ENCODE results near the gene LIX1L.

Gene LIX1L

GRCh38 chr1:145997718-145998023 is 39.9 kb upstream of the LIX1L start:
- Histone ChIP-seq H3F3A (ENCODE audit: low read depth) (0 out of 2 replicates have a peak, but pooled peaks cover 8% of the 10 kb centered on the region), H3K4me2 (ENCODE audit: low read depth, low read length, poor library complexity, severe bottlenecking) (peak overlapping the region; percentile 91), H3K27me3 (ENCODE audit: insufficient read depth, low read length, poor library complexity, severe bottlenecking) (peaks cover 9% of the 10 kb centered on the region), H3K4me1 (ENCODE audit: insufficient read depth, low read length, poor library complexity, severe bottlenecking) (peaks cover 34% of the 10 kb centered on the region), H2AFZ (ENCODE audit: low read length) (no peak overlapping the region), H3K79me2 (ENCODE audit: insufficient read depth, low read length) (peaks cover 43% of the 10 kb centered on the region), H3K9ac (ENCODE audit: low read depth, low read length, poor library complexity, severe bottlenecking) (peak overlapping the region; percentile 100), H3K9me3 (ENCODE audit: insufficient read depth, low read depth, low read length) (no peaks in the 10 kb centered on the region), H4K20me1 (ENCODE audit: insufficient read depth, low read length, poor library complexity, severe bottlenecking) (peaks cover 35% of the 10 kb centered on the region), H3K36me3 (ENCODE audit: insufficient read depth, low read length) (peaks cover 27% of the 10 kb centered on the region; the same call in 1 of the 2 replicates), H3K4me3 (ENCODE audit: low read length, poor library complexity, severe bottlenecking) (peak overlapping the region; percentile 98), H3K9me2 (replicated peaks; ENCODE audit: low read depth, low read length) (no peaks in the 10 kb centered on the region)
- TF ChIP-seq, protein P1, sequence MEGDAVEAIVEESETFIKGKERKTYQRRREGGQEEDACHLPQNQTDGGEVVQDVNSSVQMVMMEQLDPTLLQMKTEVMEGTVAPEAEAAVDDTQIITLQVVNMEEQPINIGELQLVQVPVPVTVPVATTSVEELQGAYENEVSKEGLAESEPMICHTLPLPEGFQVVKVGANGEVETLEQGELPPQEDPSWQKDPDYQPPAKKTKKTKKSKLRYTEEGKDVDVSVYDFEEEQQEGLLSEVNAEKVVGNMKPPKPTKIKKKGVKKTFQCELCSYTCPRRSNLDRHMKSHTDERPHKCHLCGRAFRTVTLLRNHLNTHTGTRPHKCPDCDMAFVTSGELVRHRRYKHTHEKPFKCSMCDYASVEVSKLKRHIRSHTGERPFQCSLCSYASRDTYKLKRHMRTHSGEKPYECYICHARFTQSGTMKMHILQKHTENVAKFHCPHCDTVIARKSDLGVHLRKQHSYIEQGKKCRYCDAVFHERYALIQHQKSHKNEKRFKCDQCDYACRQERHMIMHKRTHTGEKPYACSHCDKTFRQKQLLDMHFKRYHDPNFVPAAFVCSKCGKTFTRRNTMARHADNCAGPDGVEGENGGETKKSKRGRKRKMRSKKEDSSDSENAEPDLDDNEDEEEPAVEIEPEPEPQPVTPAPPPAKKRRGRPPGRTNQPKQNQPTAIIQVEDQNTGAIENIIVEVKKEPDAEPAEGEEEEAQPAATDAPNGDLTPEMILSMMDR (conservative IDR thresholded peaks at IDR 0.05; ENCODE audit: low read length), result 0 out of 2 replicates have a peak, but pooled peaks have one; percentile 8
- no peak for TF ChIP-seq EZH2phosphoT487 (IDR thresholded peaks at IDR 0.05; ENCODE audit: borderline replicate concordance)

DNA sequence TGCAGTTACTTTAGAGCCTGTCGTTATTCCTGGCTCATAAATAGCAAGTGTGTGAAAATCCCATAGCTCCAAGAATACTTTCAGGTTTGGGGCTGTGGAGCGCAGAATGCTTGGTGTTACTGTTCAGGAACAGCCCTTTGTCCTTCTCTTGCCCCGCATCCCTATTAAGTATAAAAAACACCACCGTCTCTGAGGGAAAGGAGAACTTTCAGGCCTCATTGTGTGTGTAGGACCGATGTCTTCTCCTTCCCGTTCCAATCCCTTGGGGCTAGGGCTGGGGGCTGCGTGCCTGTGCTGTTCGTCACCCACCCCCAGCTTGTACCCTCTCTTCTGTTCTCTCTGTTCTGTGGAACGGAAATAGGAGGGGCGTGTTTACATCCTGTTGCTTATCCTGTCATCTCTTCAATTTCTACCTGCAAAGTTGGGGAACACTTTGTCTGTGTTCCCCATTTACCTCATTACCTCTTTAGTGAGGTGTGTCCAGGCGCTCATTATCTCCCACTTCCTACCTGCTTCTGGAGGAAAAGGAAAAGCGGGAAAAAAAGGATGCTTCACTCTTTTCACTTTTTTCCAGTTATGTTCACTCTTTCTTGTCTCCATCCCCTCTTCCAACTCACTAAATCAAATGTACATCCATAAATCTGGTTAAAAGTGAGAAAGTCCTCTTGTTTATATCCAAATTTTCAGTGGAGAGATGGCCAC is 39.4 kb upstream of the LIX1L start:
- H3K9me2 ChIP-seq (replicated peaks; ENCODE audit: low read depth, low read length), result no peaks in the 10 kb centered on the region
- H3K27me3 ChIP-seq (ENCODE audit: insufficient read depth, low read length, poor library complexity, severe bottlenecking), result peaks cover 9% of the 10 kb centered on the region
- peaks cover 29% of the 10 kb centered on the region; the same call in 1 of the 2 replicates for H3K36me3 ChIP-seq (ENCODE audit: insufficient read depth, low read length)
- peak overlapping the region; percentile 98 for H3K4me3 ChIP-seq (ENCODE audit: low read length, poor library complexity, severe bottlenecking)
- H3F3A ChIP-seq (ENCODE audit: low read depth), result peaks cover 12% of the 10 kb centered on the region; the same call in 1 of the 2 replicates
- H2AFZ ChIP-seq (ENCODE audit: low read length), result no peak overlapping the region
- H3K79me2 ChIP-seq (ENCODE audit: insufficient read depth, low read length), result peaks cover 48% of the 10 kb centered on the region
- H3K4me2 ChIP-seq (ENCODE audit: low read depth, low read length, poor library complexity, severe bottlenecking), result peak overlapping the region; percentile 91
- H3K4me1 ChIP-seq (ENCODE audit: insufficient read depth, low read length, poor library complexity, severe bottlenecking), result peaks cover 39% of the 10 kb centered on the region
- H3K9ac ChIP-seq (ENCODE audit: low read depth, low read length, poor library complexity, severe bottlenecking), result peak overlapping the region; percentile 100
- H4K20me1 ChIP-seq (ENCODE audit: insufficient read depth, low read length, poor library complexity, severe bottlenecking), result peaks cover 40% of the 10 kb centered on the region
- TF ChIP-seq, protein P1 (conservative IDR thresholded peaks at IDR 0.05; ENCODE audit: low read length), result no peak
- TF ChIP-seq EZH2phosphoT487 (IDR thresholded peaks at IDR 0.05; ENCODE audit: borderline replicate concordance), result no peak
- H3K9me3 ChIP-seq (ENCODE audit: insufficient read depth, low read depth, low read length), result no peaks in the 10 kb centered on the region

- Histone ChIP-seq H4K20me1 (ENCODE audit: insufficient read depth, low read length, poor library complexity, severe bottlenecking) (peaks cover 43% of the 10 kb centered on the region), H2AFZ (ENCODE audit: low read length) (no peak within 1 kb of the TSS), H3K9ac (ENCODE audit: low read depth, low read length, poor library complexity, severe bottlenecking) (peak within 1 kb of the TSS; percentile 100), H3K27me3 (ENCODE audit: insufficient read depth, low read length, poor library complexity, severe bottlenecking) (peaks cover 9% of the 10 kb centered on the region), H3K4me1 (ENCODE audit: insufficient read depth, low read length, poor library complexity, severe bottlenecking) (peaks cover 39% of the 10 kb centered on the region), H3K79me2 (ENCODE audit: insufficient read depth, low read length) (peaks cover 51% of the 10 kb centered on the region), H3K4me2 (ENCODE audit: low read depth, low read length, poor library complexity, severe bottlenecking) (peak within 1 kb of the TSS; percentile 91), H3K9me2 (replicated peaks; ENCODE audit: low read depth, low read length) (no peaks in the 10 kb centered on the region), H3K9me3 (ENCODE audit: insufficient read depth, low read depth, low read length) (no peaks in the 10 kb centered on the region), H3K36me3 (ENCODE audit: insufficient read depth, low read length) (peaks cover 29% of the 10 kb centered on the region; the same call in 1 of the 2 replicates), H3F3A (ENCODE audit: low read depth) (peaks cover 13% of the 10 kb centered on the region; the same call in 1 of the 2 replicates), H3K4me3 (ENCODE audit: low read length, poor library complexity, severe bottlenecking) (peak within 1 kb of the TSS; percentile 98)
- no peak for TF ChIP-seq EZH2phosphoT487 (IDR thresholded peaks at IDR 0.05; ENCODE audit: borderline replicate concordance)
- TF ChIP-seq, protein P1 (conservative IDR thresholded peaks at IDR 0.05; ENCODE audit: low read length), result no peak
Observed at GRCh38 chr1:145996433-145997015, 38.7 kb upstream of the LIX1L start, which contains the start of gene TXNIP. TSS of gene TXNIP (minus strand) at chr1:145996579. CDS start at chr1:145996266, 313 bp downstream.

All from Loucy (cell line).